ENCODE measurements around the gene ANKRD63.

The ANKRD63 gene, protein sequence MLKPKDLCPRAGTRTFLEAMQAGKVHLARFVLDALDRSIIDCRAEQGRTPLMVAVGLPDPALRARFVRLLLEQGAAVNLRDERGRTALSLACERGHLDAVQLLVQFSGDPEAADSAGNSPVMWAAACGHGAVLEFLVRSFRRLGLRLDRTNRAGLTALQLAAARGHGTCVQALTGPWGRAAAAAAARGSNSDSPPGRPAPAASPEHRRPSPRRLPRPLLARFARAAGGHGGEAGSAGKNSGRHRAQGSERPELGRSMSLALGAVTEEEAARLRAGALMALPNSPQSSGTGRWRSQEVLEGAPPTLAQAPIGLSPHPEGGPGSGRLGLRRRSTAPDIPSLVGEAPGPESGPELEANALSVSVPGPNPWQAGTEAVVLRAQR

DNA sequence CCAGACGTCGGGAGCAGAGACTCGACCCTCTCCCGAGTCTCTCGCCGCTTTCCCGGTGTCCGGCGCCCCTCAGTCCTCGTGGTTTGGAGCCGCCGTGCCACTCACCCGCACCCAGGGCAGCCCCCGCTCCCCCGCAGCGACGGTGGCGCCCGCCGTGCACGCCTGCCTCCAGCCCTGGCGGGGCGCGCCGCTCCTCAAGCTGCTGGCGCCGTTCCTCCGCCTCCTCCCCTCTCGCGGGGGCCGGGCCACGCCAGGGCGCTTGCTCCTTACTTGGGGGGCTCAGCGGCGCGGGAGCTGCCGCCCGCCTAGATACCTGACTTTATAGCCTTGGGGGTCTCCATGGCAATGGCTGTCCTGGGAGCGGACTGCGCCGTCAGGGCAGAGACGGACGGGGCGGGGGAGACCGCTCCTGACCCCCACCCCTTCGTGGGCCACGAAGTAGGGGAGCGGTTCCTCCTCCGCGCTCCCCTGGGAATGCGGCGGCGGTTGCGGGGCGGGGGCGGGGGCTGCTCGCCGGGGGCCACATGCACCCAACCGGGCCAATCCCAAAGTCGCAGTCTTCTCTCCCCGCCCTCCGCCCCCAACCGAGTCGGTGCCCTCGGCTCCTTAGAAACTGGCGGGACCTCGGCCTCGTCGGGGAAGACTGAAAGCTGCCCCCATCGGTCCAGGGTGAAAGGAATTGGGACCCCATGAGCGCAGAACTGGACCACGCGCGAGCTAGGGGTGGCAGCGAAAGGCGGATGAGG, at the start of gene ANKRD63:
ANKRD63 (minus strand) TSS at position 196 of the 746 bp plus-strand sequence. CDS start 478 bp downstream, outside the sequence.
- DNase-seq = no peak

DNA sequence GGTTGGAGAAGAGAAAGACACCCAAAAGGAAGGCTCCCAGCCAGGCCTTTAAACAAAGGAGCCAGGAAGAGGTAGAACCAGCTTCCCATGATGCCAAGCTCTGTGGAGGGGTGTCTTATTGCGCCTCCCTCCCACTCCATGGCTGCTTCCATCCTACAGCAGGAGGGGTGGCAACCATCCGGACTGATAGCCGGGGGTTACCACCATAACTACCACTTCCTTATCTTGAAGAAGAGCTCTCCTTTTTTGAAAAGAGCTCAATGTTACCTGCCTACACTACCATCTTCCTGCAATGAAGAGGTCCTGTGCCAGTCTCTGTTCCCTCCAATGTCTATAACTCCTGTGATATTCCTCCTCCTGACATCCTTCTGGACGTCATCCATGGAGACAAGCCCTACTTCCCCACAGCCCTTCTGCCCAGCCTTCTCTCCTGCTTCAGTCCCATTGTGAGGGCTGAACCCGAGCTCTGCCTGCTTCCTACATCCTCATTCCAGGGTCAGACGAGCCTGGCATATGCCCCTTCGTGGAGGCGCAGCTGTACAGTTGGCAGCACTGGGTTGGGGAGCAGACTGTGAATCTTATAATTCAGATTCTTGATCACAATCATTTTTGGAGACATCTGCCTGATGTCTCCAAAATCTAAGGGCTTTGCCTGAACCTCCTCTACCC, 49.4 kb upstream of the ANKRD63 start:
- DNase-seq = no peak

DNA sequence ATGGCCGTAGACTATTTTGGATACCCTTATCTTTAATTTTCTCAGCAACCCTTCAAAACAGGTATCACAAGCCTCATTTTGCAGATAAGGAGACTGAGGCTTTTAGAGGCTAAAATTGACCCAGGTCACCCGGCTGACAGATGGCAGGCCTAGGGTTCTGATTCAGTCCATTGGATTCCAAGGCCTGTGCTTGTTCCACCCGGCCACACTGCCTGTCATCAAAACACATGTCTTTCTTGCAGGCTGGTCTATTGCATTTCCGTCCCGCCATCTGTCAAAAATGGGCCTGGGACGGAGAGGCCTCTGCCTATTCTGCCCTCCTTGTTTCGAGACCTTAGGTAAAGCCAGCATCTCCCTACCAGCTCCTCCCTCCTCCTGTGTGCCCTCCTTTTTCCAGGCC, 48.8 kb upstream of the ANKRD63 start:
- no peak for DNase-seq

DNA sequence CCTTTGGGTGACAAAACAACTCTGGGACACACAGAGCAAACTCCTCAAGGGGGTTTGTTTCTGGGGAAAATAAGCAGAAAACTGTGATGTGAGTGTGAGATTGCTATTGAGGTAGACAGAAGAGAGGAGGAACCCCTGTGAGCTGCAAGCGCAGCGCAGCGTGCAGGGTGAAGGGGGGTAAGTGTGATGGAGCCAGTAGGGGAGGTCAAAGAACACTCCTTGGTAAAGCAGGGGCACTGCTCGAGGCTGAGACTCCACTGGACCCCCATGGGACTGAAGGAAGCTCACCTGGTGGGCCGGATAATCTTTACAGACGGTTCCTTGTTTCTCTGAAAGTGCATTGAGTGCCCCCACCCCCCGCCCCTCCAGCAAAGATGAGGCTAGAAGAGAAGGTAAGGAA, 48.2 kb upstream of the ANKRD63 start:
- no peak for DNase-seq

DNA sequence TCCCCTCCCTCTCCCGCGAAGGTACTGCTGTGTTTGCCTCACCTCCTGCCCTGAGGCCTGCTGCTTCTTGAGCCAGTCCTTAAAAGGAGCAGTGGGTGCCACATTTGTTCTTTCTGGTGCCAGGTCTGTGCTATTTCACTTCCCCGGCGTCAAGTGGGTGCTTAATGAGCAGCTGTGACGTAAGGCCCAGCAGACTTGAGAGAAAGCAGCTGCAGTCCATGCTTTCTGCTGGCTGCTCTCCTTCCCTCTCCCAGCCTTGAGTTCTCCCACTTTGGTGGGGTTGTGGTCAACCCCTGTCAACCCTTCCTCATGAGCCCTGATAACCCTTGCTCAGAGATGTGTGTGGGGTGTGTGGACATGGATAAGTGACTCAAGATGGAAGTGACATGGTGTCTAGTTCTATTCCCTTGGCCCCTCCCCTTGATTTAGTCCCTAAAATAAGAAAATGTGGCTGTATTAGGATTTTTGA, 47.5 kb upstream of the ANKRD63 start:
- no peak for DNase-seq

DNA sequence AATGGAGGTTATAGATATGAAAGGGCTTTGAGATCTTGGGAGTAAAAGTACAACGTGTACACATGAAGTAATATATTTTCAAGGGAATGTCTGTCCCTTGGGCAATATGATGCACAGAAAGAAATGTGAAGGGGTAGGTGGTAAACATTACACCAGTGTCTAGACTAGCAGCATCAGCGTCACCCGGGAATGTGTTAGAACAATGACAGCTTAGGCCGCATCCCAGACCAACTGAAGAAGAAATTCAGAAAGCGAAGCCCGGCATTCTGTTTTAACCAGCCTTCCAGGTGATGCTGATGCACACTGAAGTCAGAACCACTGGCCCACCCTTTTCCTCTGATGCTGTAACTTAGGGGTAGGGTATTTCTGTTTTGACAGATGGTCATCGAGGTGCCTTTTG, 46.9 kb upstream of the ANKRD63 start:
- DNase-seq = no peak

DNA sequence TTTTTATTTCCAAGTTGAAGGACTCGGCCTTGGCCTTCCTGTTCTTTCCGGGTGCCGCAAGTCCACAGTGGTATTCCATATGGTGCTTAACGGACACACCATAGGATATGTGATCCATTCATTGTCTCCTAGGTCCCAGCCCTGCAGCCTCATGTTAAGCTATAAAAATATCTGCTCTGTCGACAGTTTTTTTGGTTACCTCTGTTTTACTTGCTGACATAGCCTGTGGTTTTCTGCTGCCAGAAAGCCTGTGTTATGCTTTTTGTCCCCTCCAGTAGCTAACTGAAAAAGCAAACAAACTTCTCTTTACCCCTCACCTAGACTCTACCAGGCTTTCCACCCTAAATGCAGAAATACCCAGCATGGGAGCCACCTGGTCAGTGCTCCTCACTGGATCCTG, 45.9 kb upstream of the ANKRD63 start:
- no peak for DNase-seq

DNA sequence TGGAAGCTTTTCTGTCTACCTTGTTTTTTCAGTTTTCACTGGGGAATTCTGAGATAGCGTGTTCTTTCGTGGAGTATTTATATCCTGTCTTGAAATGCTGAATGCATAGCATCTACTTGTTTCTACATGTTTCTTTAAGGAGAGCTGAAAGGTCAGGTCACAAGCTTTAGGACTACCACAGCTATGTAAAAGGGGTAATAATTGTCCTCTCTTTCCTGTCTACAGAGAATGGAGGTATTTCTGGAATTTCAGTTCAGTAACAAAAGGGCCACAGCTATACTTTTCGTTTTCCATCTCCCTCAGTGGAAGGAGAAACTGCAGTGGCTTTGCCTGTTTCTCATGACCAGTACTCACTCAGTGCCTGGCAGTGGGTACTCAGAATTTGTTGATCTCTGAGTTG, 45.3 kb upstream of the ANKRD63 start:
- no peak for DNase-seq

DNA sequence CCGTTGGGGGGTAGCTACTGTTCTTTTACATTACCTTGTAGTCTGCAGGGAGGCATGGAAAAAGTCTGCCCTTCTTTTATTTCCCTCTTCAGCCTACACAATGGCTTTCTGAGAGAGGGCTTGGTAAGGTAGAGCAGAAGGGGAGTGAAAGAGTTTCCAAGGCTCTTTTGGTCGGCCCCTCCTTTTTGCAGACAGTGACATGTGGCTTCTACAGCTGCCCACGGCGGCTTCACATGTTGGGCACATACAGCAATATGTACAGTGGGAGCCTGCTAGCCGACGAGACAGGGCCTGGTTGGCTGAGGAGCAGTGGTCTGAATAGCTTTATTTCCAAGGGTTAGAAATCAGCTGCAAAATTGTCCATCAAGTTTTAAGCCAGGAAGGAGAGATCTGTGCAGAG, 44.6 kb upstream of the ANKRD63 start:
- DNase-seq = no peak

DNA sequence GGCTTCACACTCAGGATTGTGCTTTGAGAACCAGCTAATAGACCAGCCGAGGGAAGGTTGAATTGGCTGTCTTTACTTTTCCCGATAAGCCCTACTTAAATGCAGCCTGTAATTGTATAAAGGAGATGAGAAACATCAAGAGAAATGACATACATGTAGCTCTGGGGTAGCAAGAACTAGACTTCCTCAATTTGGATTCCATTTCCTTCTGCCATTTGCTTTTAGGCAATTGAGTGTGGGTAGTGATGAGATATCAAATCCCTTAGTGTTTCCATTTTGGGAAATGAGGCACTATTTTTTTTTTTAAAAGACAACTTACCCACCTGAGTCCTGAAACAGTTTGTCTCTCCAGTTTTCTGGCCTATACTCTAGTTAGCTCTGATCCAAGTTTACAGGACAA, 42.8 kb upstream of the ANKRD63 start:
- no peak for DNase-seq

DNA sequence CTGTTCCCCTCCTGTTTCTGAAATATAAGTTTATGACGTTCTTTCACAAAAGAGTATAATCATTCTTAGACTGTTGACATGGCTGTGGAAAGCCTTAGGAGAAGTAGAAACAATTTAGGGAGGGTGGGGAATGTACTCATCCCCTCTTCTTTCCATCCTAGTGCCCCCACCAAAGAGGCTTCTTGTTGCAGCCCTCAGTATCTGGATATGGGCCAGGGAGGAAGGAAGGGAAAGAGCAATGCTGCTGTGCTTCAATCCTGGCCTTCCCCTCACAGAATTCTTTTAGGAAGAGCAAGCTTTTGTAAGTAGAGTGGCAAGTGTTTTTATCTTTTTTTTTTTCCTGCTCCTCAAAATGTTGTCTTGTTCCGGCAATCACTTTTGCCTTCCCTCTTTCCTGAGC, 42.3 kb upstream of the ANKRD63 start:
- DNase-seq = no peak

DNA sequence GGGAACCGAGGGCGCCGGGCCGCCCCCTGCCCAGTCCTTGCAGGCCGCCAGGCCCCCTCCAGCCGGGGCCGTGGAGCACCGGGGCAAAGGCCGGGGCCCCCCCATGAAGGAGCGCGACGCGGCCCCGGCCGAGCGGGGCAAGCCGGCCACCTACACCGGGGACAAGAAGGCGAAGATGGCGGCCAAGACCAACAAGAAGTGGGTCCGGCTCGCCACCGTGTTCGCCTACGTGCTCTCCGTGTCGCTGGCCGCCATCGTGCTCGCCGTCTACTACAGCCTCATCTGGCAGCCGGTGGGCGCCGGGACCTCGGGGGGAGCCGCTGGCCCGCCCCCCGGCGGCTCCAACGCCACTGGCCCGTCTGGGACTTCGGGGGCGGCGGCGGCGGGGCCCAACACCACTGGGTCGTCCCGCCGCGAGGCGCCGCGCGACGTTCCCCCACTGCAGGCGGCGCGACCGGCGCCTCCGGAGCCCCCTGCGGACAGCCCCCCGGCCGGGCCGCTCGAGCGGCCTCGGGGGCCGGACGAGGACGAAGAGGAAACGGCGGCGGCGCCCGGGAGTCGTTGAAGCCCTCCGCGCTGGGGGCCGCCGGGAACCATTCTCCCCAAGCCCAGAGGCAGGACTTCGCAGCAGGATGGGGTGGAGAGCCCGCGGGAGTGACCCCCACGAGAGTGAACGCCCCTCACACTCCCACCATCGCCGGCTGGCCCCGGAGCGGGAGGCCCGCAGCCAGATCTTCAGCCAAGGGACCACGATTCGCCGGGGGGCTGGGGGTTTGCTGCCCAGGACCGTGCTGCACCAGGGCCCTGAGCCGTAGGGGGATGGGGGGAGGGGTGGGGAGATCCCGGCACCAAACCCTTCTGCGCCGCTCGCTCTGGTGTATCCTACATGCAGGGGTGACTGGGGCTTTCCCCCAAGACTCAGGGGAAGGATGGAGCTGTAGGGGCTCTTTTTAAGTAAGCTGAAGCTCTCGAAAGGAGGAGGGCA, 41.4 kb upstream of the ANKRD63 start:
- no peak for DNase-seq

DNA sequence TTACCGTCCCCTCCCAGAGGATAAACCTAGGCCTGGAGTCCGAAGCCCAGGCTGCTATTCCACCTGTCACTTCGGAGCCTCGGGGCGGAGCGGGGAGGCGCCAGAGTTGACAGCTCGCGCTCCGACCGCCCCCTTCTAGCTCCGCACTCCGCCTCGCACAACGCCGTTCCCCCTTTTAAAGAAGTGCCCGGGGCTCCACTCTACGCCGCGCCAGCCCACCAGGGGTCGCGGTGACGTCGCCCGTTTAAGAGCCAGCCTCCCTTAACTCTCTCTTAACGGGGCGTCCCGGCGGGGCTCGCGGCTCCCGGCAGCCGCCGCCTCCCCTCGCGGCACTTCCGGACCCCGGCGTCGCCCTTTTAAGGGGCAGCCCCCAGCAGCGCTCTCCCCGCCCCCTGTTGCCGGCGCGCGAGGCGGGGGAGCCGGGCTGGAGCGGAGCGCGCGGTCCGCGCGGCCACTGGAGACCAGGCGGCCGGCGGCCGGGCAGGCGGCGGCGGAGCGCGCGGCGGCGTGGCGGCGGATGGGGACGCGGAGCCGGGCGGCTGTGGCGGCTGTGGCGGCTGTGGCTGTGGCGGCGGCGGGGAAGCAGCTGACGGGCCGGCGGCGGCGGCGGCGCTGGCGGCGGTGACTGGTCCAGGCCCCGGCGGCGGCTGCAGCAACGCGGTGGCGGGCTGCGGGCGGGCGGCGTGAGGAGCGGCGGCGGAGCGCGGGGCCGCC, 40.5 kb upstream of the ANKRD63 start, which contains the start of gene INAFM2:
INAFM2 (plus strand) TSS at position 454 of the 714 bp plus-strand sequence. CDS start 364 bp downstream, outside the sequence.
- peak; percentile 86 for DNase-seq

DNA sequence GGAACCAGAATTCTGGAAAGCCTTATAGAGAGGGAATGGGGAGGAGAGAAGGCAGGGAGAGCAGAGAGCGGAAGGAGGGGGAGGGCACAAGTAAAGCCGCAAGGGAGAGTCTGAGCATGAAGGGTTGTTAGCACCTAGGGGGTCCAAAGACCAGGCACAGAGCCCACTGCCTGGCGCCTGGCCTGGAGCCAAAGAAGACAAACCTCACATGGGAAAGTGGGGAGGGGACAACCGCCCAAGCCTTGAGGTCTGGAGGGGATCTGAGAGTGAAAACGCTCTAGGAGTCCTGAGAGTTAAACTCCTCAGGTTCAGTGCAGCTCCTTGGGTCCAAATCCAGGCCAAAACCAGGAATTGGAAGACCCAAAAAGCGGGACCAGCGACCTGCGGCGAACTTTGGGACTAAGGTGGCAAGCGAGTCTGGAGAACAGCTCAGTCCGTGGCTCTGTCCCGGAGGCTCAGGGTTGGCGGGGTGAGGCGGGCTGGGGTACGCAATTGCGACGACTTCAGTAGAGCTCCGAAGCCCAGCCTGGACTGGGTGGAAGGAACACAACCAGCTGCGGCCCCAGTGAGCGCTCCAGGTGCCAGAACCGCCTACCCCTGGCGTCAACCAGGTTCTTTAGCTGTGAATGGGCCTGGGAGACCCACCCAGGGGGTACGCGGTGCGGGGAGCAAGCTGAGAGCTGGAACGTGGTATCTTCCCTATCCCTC, 39.8 kb upstream of the ANKRD63 start:
- no peak for DNase-seq

DNA sequence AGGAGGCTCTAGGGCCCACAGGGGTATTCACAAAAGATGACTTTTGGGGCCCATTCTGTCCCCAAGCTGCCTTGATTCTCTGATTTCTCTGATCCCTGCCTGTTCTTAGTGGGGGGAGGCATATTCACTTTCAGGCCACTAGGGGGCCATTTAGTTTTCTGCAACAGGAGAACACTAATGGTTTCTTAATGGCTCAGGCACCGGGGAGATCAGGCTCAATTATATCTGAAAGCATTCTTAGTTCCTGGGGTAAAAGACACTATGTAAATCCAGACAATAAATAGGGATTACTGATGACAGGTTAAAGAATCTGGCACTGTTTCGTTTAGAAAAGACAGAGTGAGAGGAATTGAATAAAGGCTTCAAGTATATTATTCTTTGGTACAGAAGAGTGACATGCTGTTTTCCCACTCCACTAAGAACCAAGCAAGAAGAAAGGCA, 38.1 kb upstream of the ANKRD63 start:
- no peak for DNase-seq

DNA sequence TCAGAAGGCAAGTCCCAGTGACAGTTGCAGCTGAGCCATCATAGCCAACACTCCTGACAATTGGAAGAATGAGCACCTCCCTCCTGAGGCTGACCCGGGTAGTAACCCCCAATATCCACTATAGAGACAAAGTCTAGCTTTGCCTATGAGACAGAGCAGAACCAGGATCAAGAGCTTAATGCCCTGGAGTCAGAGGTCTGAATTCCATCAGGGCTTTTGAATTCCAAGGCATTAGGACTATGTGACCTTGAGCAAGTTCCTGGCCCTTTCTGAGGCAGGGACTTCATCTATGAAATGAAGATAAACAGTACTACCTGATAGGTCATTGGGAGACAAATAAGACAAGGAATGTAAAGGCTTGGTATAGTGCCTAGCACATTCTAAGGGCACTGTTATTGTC, 37.5 kb upstream of the ANKRD63 start:
- no peak for DNase-seq

DNA sequence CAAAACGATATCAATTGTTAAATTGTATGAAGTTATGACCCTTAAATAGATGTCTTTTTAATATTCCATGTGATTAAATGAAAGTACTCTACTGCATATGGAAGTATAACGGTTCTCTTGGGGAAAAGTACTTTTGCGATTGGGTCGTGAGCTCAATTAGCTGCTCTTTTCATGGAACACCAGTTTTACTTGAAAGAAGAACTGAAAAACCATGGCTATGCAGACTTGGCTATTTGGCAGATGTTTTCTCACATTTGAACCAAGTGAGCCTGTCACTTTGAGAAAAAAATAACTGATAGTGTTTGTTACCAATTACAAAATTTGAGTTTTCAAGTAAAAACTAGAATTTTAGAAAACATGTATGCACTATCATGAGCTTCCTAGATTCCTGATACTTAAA, 34.7 kb upstream of the ANKRD63 start:
- no peak for DNase-seq

DNA sequence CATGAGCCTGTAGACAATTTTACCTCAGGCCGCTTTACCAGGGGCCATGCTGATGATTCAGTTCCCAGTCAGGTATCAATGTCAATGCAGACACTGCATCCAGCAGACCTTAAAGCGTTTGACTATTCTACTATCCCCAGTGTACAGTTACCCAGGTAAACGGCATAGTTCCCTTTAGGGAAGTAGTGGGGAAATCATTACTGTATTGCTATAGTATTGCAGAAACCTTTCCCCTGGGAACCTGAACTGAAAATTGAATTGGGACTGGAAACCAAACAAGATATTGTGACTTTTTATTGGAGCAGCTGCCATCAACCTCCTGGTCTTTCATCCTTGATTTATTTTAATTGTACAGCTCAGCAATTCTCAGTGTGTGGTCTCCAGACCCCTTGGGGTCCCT, 34.1 kb upstream of the ANKRD63 start:
- no peak for DNase-seq

DNA sequence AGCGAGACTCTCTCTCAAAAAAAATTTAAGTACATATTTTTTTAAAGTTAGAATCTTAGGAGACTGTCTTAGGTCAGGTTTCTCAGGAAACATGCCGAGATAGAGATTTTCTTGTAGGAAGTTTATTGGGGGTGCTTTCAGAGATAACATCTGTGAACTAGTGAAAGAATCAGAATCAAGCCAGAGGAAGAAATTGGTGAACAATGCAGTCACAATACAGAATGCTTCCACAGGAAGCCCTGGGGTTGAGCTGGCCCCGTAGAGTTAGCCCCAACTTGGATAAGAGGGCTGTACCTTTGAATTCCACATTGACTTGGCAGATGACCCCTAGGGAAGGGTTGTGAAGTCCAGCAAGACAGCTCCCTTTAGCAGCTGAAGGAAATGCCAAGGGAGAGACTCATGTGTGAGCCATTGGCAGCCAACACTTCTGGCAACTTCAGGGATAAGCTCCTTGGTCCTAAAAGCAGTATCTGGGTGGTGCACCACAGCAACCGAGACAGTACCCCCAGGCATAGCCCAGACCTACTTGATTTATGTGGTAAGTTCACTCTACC, 31.9 kb upstream of the ANKRD63 start:
- no peak for DNase-seq
